ENCODE measurements around the gene SHISAL2A.

SHISAL2A gene

DNA sequence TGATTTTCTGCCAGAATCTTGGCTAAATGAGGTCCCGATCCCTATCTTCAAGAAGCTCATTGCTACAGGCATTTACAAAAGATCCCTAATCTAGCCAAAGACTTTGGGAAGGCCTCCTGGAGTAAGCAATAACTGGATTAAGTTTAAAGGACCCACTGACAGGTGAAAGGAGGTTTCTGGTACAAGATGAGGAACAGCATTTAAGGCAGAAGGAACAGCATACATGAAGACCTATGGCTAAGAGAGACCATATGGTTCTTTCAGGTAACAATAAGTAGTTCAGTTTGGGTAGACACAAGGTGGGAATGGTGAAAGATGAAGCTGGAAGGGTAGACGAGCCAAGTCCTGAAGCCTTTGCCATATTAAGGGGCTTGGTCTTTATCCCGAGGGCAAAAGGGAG is 27.8 kb downstream of the SHISAL2A start:
- no peak overlapping the region for H3K27ac ChIP-seq (ENCODE audit: low read depth, low read length)
- no peaks in the 10 kb centered on the region for H3K27me3 ChIP-seq (ENCODE audit: control insufficient read depth, low read length)
- TF ChIP-seq, protein P1, sequence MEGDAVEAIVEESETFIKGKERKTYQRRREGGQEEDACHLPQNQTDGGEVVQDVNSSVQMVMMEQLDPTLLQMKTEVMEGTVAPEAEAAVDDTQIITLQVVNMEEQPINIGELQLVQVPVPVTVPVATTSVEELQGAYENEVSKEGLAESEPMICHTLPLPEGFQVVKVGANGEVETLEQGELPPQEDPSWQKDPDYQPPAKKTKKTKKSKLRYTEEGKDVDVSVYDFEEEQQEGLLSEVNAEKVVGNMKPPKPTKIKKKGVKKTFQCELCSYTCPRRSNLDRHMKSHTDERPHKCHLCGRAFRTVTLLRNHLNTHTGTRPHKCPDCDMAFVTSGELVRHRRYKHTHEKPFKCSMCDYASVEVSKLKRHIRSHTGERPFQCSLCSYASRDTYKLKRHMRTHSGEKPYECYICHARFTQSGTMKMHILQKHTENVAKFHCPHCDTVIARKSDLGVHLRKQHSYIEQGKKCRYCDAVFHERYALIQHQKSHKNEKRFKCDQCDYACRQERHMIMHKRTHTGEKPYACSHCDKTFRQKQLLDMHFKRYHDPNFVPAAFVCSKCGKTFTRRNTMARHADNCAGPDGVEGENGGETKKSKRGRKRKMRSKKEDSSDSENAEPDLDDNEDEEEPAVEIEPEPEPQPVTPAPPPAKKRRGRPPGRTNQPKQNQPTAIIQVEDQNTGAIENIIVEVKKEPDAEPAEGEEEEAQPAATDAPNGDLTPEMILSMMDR (IDR thresholded peaks at IDR 0.05; ENCODE audit: low read depth, low read length, poor library complexity, severe bottlenecking) = no peak
- no peak for TF ChIP-seq EZH2phosphoT487 (IDR thresholded peaks at IDR 0.05; ENCODE audit: borderline replicate concordance, low read length)
- H3K4me2 ChIP-seq (ENCODE audit: low read length) = no peak overlapping the region
- no peaks in the 10 kb centered on the region for H3K4me1 ChIP-seq (ENCODE audit: control insufficient read depth, low read length)
- H3F3A ChIP-seq (ENCODE audit: control insufficient read depth, insufficient read depth) = no peaks in the 10 kb centered on the region
- no peaks in the 10 kb centered on the region for H4K20me1 ChIP-seq (ENCODE audit: control insufficient read depth, insufficient read depth, low read depth, low read length)
- H3K9me2 ChIP-seq (replicated peaks; ENCODE audit: control insufficient read depth, low read length) = no peaks in the 10 kb centered on the region
- no peaks in the 10 kb centered on the region for H3K79me2 ChIP-seq (ENCODE audit: control insufficient read depth, low read length)
- no peak overlapping the region for H3K4me3 ChIP-seq (ENCODE audit: low read length)
- no peaks in the 10 kb centered on the region for H3K9me3 ChIP-seq (ENCODE audit: control insufficient read depth, insufficient read depth, low read length)
- no peaks in the 10 kb centered on the region for H3K36me3 ChIP-seq (ENCODE audit: control insufficient read depth, low read length)

DNA sequence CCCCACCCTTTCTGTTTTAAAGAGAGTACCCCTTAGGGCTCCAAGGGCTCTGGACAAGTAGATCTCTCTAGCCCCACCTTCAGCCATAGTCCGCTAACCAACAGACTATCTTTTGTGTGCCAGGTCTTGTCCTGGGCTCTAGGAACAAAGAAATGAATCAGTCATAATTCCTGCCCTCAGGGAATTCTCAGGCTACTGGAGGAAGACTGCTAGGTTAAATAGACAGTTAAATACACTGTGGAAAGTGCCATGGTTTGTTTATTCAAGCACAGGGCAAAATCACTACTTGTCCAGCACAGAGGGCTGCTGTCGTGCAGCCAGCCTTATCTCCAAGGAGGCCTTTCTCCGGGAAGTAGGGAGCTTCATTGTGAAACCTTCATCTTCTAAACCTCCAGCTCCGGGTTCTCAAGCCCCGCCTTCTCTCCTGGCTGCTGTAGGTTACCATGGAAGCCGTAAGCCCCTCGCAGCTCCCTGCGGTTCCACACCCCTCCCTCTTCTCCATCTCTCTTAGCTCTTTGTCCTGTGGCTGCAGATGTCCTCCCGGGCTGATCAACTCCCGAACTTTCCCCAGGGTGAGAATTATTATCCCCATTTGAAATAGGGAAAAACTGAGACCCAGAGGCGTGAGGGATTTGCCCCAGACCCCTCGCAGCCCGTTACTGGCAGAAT is 29.8 kb downstream of the SHISAL2A start:
- no peak overlapping the region for H3K4me2 ChIP-seq (ENCODE audit: low read length)
- TF ChIP-seq, protein P1 (IDR thresholded peaks at IDR 0.05; ENCODE audit: low read depth, low read length, poor library complexity, severe bottlenecking) = no peak
- TF ChIP-seq EZH2phosphoT487 (IDR thresholded peaks at IDR 0.05; ENCODE audit: borderline replicate concordance, low read length) = no peak
- H3K27me3 ChIP-seq (ENCODE audit: control insufficient read depth, low read length) = no peaks in the 10 kb centered on the region
- no peak overlapping the region for H3K4me3 ChIP-seq (ENCODE audit: low read length)
- H3F3A ChIP-seq (ENCODE audit: control insufficient read depth, insufficient read depth) = no peaks in the 10 kb centered on the region
- H3K36me3 ChIP-seq (ENCODE audit: control insufficient read depth, low read length) = no peaks in the 10 kb centered on the region
- no peaks in the 10 kb centered on the region for H3K79me2 ChIP-seq (ENCODE audit: control insufficient read depth, low read length)
- no peaks in the 10 kb centered on the region for H4K20me1 ChIP-seq (ENCODE audit: control insufficient read depth, insufficient read depth, low read depth, low read length)
- H3K4me1 ChIP-seq (ENCODE audit: control insufficient read depth, low read length) = no peaks in the 10 kb centered on the region
- no peaks in the 10 kb centered on the region for H3K9me2 ChIP-seq (replicated peaks; ENCODE audit: control insufficient read depth, low read length)
- no peak overlapping the region for H3K27ac ChIP-seq (ENCODE audit: low read depth, low read length)
- no peaks in the 10 kb centered on the region for H3K9me3 ChIP-seq (ENCODE audit: control insufficient read depth, insufficient read depth, low read length)

DNA sequence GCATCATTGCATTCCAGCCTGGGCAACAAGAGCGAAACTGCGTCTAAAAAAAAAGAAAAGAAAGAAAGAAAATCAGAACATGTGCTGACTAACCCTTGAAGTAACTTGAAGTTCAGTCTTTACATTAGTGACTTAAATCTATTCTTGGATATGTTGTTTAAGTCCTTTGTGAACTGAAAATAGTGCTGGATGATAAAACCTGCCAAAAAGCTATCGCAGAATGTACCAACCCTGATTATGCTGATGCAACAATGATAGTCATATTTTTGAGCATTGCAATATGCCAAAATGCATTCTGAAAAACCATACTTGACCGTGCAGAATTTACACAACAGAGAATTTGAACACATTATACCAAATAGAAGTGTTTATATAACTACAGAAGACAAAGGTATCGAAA is 30.7 kb downstream of the SHISAL2A start:
- H3K27me3 ChIP-seq (ENCODE audit: control insufficient read depth, low read length) = no peaks in the 10 kb centered on the region
- H3K4me1 ChIP-seq (ENCODE audit: control insufficient read depth, low read length) = no peaks in the 10 kb centered on the region
- TF ChIP-seq EZH2phosphoT487 (IDR thresholded peaks at IDR 0.05; ENCODE audit: borderline replicate concordance, low read length) = no peak
- no peak overlapping the region for H3K4me2 ChIP-seq (ENCODE audit: low read length)
- H3K36me3 ChIP-seq (ENCODE audit: control insufficient read depth, low read length) = no peaks in the 10 kb centered on the region
- no peaks in the 10 kb centered on the region for H4K20me1 ChIP-seq (ENCODE audit: control insufficient read depth, insufficient read depth, low read depth, low read length)
- H3K4me3 ChIP-seq (ENCODE audit: low read length) = no peak overlapping the region
- no peaks in the 10 kb centered on the region for H3K9me2 ChIP-seq (replicated peaks; ENCODE audit: control insufficient read depth, low read length)
- H3K27ac ChIP-seq (ENCODE audit: low read depth, low read length) = no peak overlapping the region
- H3F3A ChIP-seq (ENCODE audit: control insufficient read depth, insufficient read depth) = no peaks in the 10 kb centered on the region
- no peaks in the 10 kb centered on the region for H3K9me3 ChIP-seq (ENCODE audit: control insufficient read depth, insufficient read depth, low read length)
- no peaks in the 10 kb centered on the region for H3K79me2 ChIP-seq (ENCODE audit: control insufficient read depth, low read length)

DNA sequence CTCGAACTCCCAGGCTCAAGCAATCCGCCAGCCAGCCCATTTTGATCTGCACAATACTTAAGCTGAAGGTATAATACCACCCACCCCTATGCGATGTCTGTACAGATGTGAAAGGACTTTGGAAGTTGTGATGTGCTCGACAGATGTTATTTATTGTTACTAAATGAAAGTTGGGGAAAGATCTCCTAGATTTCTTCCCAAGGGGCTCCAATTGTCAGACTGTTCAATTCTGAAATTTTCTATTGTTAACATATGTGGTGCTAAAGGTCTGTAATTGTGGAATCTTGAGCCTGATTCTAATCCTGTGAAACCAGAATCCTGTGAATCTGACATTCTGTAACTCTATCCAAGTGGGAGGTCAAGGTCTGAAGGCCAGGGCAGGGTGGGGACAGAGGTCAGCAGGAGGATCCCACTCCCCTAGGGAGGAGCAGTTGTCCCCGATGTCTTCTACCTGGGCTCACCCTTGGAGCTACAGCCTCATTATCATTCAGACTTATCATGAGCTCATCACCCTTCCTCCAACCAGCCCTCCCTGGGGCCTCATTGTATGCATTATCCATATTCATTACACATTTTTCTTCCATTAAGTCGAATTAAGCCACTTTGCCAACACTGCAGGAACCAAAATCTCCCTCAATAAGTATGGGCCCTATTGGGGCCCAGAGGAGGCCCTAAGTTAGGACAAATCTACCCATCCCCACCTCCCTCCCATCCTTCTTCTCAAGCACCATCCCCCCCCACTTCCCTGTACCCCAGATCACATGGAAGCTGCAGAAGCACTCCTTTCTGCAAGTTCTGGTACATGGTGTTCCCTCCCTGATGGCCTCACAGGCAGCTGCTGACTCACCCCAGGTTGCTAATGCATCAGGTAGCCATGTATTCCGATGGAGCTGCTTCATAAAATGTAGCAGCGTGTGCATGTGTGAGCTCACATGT is 32.3 kb downstream of the SHISAL2A start:
- Histone ChIP-seq H3K27ac (ENCODE audit: low read depth, low read length) (no peak overlapping the region), H3K4me2 (ENCODE audit: low read length) (no peak overlapping the region), H3K4me3 (ENCODE audit: low read length) (no peak overlapping the region), H3K79me2 (ENCODE audit: control insufficient read depth, low read length) (no peaks in the 10 kb centered on the region), H3K9me2 (replicated peaks; ENCODE audit: control insufficient read depth, low read length) (no peaks in the 10 kb centered on the region), H3K36me3 (ENCODE audit: control insufficient read depth, low read length) (no peaks in the 10 kb centered on the region), H3K4me1 (ENCODE audit: control insufficient read depth, low read length) (no peaks in the 10 kb centered on the region), H3K27me3 (ENCODE audit: control insufficient read depth, low read length) (no peaks in the 10 kb centered on the region), H3K9me3 (ENCODE audit: control insufficient read depth, insufficient read depth, low read length) (no peaks in the 10 kb centered on the region), H3F3A (ENCODE audit: control insufficient read depth, insufficient read depth) (no peaks in the 10 kb centered on the region), H4K20me1 (ENCODE audit: control insufficient read depth, insufficient read depth, low read depth, low read length) (no peaks in the 10 kb centered on the region)
- no peak for TF ChIP-seq EZH2phosphoT487 (IDR thresholded peaks at IDR 0.05; ENCODE audit: borderline replicate concordance, low read length)
- TF ChIP-seq, protein P1 (IDR thresholded peaks at IDR 0.05; ENCODE audit: low read depth, low read length, poor library complexity, severe bottlenecking) = no peak

Data from DOHH2 (cell line).